Stromal cell of bone marrow (primary cell): ENCODE data around the gene AGT.
A peak's percentile ranks its signal among the peaks of the same experiment; 100 is the strongest.
"Not testable (repeated sequence)": the region's sequence is repeated elsewhere in the genome, so short reads cannot be mapped to it uniquely, and the experiment has no call there.

Source experiments
- DNase-seq: peaks from one replicate; pipeline ENCODE4 v3.0.0-alpha.2; 2012; ENCODE audit warnings: low read depth

Gene AGT

DNA sequence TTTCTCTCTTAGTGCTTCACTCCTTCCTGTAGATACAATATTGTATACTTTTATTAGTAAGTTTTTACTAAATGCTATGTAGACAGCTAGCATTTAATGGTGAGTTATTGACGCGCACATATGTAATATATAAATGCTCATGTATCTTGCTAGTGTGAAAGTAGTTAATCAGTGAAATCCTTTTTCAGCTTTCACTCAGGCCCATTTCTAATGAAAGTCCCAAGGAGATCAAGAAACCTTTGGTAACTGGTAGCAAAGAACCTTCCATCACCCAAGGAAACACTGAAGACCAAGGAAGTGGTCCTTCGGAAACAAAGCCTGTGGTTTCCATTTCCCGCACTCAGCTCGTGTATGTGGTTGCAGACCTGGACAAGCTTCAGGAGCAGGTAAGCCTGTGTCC is 27.2 kb downstream of the AGT start:
- no peak for DNase-seq

DNA sequence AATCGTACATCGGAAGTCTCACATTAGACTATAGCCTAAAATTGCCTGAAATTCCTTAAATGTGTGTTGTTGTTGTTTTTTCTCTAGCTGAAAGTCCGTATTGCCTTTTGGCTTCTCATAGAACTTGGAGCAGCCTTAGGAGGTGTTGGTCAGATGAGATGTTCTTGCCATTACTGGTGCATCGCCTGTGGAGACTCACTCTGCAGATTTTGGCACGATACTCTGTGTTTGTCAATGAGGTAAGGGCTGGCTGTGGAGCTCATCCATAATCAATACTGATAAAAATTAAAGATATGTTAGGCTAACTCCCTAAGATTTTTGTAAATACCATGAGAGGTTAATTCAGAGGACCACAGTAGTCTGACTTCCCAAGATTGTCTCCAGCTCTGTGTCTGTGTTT is 28.9 kb downstream of the AGT start:
- DNase-seq = no peak

DNA sequence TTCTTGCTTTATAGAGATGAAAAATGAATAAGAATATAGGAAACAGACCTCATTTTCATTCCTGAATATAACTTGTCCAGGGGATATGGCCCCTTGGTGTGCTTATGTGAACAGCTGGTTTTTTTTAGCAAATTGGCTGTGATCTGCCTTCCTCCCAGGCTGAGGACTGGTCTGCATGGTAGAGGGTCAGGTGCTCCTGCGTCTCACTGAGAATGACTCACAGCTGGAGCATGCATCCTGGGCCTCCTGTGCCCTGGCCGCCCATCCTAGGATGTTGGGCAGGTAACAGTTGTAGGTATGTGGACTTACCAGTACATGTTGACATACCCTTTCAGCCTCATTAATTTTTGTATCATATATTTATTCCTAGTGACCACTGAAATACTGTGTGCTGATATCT is 29.8 kb downstream of the AGT start:
- DNase-seq = no peak

DNA sequence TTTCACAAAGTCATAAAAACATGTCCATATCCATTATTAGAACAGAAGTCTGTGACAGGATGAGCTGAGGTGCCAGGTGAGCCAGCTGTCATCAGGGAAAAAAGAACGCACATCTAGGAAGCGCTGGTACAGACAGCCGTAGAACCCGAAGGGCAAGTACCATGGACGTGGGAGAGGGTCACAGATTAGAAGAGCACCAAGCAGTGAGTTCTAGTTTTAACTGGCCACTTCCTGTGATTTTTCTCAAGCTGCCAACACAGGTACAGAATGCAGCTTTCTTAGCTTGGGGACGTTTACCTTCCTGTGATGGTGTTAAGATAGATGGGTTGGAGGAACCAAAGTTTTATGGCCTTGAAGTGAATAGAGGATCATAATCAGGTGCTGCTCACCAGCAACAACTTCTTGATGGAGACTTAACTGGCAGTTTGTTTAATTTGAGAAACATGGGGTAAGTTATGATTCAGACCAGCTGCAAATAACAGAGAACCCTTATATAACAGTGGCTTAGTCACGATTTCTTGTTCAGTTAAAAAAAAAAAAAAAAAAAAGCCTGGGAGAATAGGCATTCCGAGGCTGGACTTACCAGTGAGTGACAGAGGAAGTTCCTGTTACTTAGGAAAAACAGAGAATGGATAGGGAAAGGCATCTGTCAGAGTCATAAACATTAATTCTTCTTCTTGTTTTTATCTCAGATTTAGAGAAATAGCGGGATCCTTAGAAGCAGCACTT is 30.9 kb downstream of the AGT start:
- DNase-seq = peak; percentile 59

DNA sequence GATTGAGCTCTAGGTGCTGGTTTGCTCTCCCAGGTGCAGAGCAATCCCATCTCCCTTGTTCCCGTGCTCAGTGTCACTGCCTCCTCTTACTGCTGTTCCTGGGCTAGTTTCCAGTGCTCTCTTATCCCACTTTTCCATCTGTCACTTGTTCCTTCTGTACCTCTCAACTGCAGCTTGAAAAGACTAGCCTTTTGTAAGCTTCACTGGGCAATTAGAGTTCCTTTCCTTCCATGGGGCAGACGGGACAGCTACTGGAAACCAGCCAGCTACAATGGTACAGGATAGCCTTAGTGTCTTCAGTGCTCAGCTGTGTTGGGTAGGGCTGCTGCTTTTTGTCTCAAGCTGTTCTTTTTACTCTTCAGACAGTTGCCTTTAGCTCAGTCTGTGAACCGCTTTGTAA is 31.6 kb downstream of the AGT start:
- no peak for DNase-seq

DNA sequence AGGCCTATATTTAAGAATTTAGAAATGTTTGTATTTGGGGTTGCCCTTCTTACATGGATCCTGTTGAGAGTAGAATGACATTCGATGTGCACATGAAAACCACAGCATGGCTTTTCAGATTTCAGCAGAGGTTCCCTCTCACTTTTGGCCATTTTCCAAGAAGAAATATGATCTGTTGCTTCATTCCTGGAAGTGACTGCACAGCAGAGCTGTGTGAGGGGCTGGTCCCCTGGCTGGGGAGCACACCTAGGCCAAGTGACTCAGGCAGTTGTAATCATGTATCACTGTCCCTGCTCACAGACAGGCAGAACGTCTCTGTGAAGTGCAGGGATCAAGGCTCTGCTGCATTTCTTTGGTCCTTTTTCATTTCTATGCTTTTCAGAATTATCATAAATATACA is 32.3 kb downstream of the AGT start:
- peak; percentile 44 for DNase-seq

DNA sequence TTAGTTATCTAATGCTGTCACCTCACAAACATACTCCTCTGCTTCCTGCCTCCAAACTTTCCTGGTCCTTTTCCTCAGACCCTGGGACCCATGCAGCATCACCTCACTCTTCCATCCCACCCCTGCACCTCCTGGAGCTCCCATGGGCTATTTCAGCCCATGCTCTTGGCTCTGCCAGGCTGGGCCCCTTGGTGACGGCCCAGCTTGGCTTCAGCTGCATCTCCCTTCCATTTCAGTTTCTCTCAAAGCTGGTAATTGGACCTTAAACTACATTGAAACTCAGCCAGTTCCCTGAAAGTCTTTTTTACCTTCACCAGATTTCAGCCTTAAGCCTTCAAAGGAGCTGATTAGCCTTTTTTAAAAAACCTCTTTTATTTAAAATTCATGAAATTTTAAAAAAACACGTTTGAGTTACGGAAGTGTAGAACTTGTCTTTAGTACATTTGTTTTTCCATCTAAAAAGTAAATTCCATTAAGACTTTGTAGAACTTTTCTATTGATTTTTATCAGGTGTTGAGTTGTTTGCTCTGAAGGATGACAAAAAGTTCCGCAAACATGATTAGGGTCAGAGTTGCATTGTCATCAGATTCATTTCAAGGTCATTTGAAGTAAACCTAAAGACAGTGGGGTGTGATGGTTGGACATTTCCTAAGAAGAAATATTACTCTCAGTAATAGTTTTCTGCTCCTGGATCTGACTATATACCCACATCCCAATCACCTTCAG is 33.5 kb downstream of the AGT start:
- DNase-seq = no peak

DNA sequence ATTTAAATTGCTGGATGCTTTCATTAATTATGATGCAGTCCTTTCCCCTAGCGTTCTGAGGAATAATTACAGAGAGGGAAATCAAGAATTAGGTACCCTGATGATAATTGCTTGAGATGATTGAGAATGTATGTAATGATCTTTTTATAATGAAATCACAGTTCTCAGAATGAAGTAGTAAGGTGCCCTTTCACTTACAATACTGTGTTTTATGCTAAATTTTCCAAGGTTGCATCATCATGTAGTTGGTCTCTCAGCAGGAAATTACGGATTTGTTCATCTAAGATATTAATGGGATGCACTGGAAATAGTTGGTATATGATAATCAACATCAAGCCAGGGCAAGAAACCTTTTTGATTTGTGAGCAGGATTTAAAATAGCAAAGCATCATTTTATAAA is 34.1 kb downstream of the AGT start:
- no peak for DNase-seq

DNA sequence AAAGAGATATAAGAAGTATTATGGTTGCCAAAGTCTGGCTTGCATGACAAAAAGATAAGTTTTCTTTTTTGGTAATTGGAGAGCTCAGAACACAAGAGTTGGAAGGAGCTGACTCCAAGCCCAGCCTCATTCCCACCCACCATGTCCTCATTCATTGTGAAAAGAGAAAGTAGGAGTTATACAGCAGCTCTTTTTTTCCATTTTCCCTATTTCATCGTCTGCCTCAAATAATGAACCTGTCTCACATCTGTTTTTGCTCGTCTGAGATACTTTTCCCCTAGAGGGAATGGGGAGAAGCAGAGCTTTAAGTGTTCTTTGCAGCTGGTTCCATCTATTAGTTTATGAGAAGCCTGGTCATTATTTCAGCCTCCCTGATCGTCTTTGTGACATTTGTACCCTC is 34.7 kb downstream of the AGT start:
- no peak for DNase-seq

DNA sequence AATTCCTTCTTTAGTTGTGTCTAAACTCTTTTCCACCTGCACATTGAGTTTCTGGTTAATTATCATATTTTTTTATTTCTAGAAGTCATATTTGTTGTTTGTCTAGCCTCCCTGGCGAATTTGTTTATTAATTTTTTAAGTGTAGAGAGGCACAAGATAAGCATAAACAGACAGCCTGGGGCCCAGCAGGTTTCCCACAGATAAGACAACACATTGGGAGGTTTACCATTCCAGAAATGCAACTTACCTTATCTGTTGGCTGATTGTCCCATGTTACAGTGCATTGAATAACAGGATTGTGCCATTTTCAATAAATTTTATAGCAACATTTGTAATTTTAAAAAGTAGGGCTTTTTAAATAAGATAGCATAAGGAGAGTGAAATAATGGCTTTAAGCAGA is 36.7 kb downstream of the AGT start:
- DNase-seq = no peak

DNA sequence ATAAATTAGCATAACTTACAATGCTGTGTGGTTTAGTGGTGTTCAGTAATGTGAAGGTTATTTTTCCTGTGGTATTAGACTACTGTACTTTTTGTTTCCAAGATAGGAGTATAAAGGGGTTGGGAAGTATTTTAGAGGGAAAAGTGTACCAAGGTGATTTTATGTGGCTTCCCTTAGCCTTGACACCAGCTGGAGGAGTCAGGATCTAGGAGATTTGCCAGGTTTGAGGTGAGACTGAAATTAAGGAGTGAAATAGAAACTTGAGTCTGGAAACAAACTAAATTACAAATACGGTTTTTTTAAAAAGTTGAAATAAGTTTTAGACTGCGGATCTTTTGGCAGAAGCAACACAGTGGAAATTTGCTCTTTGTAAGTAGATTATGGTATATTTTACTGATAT is 39.3 kb downstream of the AGT start:
- DNase-seq = no peak

DNA sequence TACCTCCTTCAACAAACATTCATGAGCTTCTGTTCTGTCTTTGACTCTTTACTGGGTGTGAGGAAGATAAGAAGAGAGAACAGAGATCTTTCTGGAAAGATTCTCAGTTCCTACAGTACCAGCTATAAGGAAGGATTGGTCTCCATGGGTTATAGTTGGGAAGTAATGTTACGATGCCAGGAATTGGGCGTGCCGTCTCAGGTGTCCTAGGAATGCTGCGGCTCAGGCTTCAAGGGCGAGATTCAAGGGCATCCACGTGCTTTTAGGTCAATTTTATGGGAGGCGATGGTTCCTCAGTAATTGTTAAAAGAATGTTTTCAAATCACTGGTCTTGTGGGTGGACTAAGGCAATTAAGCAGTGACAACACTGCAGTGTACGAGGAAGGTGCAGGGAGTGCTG is 44.4 kb downstream of the AGT start:
- DNase-seq = no peak

DNA sequence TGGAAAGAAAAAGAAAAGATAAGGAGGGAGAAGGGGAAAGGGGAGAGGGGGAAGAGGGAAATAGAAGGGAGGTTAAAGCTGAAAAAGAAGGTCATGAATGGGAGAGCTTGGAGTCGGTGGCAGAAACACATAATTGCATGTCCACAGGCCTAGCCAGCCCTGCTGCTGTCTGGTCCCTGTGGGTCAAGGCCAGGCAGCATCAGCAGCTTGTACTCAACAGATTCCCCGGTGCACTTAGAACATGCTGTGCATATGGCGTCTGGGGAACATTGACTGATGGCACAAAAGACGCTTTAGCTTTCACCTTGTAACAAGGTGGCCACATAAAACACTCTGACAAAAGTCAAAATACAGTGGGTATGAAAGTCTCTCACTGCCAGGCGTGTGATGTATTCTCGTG is 45.7 kb downstream of the AGT start:
- DNase-seq = no peak

DNA sequence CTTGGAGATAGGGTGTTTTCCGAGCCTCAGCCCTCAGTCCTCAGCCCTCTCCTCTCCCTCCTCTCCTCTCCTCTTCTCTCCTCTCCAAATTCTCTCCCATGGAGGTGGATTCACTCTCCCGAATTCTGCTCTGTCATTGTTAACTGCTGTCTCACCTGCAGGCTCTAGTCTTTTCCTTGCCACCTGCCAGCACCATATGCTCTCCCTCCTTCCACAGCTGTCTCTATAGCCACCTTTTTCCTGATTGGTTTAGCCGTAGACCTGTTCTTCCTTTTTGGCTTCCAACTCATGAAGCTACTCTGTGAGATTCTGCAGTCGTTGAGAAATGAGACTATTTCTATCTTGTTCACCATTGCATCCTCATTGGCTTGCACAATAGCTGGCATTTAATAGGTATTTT is 51.9 kb downstream of the AGT start:
- DNase-seq = no peak

DNA sequence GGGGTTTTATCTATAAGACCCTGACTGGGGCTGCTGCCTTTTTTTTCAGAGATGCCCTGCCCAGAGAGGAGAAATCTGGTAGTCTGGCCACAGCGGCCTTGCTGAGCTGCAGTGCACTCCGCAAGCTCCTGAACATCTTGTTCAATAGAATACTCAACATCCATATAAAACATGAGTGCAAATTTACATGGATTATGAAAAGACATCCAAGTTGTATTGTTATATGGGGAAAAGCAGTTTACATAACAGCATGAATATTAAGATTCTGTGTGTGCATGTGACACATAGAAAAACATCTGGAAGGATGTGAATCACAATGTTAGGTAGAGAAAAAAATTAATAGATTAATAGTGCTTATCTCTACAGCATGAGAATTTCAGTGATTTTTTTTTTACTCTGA is 55.2 kb downstream of the AGT start:
- no peak for DNase-seq

DNA sequence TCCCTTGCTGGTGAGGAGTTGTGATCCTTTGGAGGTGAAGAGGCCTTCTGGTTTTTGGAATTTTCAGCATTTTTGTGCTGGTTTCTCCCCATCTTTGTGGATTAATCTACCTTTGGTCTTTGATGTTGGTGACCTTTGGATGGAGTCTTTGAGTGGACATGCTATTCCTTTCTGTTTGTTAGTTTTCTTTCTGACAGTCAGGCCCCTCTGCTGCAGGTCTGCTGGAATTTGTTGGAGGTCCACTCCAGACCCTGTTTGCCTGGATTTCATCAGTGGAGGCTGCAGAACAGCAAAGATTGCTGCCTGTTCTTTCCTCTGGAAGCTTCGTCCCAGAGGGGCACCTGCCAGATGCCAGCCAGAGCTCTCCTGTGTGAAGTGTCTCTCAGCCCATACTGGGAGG is 55.8 kb downstream of the AGT start:
- not testable (repeated sequence) for DNase-seq

DNA sequence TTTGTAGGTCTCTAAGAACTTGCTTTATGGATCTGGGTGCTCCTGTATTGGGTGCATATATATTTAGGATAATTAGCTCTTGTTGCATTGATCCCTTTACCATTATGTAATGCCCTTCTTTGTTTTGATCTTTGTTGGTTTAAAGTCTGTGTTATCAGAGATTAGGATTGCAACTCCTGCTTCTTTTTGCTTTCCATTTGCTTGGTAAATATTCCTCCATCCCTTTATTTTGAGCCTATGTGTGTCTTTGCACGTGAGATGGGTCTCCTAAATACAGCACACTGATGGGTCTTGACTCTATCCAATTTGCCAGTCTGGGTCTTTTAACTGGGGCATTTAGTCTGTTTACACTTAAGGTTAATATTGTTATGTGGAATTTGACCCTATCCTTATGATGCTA is 57.2 kb downstream of the AGT start:
- DNase-seq = not testable (repeated sequence)
